ELF-1 (cell line): ENCODE results near the gene CRACR2B.

Source experiments
- DNase-seq: peaks from one replicate; pipeline ENCODE4 v3.0.0-alpha.2; 2016; ENCODE audit warnings: low read depth, low spot score

CRACR2B gene

DNA sequence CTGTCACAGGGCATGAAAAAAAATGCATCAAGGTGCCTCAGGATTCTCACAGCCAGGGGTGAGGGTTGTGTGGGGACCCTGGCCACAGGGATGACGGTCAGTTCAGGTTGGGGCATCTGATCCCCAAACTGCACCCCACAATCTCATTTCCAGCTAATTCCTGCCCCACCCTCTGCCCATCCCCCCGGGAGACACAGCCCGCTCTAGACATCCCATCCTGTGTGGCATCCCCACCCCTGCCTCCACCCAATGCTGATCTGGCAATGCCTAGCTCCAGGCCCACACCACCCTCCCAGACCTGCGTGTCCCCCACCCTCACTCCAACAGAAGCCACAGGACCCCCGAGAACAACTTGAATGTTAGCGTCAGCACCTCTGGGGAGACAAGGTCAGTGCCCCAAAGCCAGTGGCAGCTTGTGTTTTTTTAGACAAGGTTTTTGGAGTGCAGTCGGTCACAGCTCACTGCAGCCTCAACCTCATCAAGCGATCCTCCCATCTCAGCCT lies 40.2 kb downstream of the CRACR2B start:
- no peak for DNase-seq

DNA sequence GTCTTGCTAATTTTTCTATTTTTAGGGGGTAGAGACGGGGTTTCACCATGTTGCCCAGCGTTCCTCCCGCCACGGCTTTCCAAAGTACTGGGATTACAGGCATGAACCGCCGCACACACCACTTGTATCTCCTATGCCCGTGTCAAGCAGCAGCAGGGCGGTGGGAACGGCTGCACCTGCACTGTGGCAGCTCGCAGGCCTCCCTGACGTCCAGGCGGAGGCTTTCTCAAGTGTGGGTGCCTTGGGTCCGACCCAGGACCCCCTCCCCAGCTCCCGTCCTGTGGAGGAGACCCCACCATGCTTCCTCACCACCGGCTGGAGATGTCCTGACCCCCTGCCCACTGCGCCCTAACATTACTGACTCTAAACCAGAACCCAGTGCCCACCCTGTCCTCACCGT lies 40.7 kb downstream of the CRACR2B start:
- no peak for DNase-seq

DNA sequence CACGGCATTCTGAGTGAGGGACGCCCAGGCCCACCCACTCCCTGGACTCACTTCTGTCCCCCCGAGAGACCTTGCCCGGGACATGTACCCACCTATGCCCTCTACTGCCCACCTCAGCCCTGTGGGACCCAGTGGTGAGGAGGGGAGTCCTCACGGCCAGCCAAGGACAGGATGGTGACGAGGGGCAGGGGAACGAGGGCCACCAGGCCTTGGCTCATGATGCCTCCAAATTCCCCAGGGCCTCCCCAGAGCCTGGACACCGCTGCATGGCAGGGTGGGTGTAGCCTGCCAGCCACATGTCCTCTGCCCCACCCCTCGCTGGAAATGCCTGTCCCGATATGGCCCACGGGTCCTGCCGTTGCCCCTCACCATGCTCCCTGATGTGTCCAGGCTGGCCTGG lies 41.1 kb downstream of the CRACR2B start:
- no peak for DNase-seq

DNA sequence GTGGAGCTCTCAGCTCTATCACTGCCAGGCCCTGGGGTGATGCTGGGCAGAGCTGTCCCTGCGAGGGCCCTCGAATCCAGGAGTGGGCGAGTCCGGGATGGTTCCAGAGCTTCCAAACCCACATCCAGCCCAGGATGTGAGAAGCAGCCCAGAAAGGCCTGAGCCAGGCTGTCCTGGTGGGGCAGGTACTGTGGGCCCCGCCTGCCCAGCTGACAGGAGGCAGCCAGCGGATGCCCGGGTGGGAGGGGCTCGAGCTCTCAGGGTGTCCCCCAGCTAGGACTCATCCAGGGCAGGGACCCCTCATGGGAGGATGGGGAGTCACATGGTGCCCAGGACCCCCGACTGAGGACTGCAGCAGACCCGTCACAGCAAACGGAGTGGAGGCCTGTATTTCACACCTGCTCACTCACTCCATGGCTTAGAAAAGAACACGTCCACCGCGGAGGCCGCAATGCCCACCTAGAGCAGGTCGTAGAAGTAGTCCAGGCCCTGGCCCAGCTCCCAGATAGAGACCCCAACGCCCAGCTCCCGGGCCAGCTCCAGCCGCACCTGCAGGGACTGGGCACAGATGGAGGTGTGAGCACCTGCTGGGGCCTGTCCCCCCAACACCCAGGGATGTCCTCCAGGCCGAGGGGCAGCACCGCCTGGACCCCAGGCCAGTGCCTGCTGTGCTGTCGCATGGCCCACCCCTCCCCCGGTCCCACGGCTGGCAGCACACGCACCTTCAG lies 41.8 kb downstream of the CRACR2B start:
- no peak for DNase-seq

DNA sequence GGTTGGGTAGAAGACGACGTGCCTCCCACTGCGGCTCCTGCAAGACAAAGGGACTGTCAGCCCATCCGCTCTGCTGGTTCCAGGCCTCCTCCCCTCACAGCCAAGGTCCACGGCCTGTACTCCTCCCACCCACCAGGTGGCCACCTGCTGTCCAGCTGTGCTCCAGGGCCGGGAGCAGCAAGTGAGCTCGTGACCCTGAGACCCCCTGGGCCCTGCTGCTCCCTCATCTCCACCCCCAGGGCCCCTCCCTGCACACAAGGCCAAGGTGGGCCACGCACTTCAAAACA lies 42.4 kb downstream of the CRACR2B start:
- DNase-seq: peak; percentile 55

DNA sequence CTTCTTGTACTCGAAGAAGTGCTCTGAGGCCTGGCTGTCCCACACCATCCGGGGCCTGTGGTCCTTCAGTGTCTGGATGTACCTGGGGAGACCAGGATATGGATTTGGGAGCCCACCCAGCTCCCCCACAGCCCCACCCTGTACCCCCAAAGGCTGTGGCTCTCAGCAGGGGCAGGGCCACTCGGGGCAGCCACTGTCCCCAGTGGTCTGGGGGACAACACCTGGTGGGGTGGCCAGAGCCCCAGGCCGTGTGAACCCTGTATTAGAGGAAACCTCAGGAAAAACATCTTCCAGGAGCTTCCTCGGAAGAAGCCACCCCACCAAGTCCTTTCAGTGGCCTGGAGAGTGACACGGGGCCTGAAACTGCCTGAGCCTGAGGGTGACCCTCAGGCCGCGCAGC lies 42.7 kb downstream of the CRACR2B start:
- no peak for DNase-seq

DNA sequence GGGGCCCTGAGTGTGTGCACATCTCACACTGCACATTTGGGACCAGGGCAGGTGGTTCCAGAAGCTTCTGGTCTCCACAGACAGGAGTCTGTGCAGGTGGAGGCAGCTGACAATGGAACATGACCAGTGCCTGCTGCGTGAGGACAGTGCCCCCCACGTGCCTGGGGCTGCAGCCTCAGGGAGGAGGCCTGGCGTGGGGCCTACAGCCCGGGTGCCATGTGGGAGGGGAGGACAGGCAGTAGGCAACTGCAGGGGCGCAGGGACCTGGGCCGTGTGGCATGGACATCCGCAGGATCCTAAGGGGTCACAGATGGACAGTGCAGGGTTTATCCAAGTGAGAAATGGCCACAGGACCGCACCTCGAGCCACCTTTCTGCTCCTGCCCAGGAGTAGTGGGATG lies 43.8 kb downstream of the CRACR2B start:
- DNase-seq: no peak

DNA sequence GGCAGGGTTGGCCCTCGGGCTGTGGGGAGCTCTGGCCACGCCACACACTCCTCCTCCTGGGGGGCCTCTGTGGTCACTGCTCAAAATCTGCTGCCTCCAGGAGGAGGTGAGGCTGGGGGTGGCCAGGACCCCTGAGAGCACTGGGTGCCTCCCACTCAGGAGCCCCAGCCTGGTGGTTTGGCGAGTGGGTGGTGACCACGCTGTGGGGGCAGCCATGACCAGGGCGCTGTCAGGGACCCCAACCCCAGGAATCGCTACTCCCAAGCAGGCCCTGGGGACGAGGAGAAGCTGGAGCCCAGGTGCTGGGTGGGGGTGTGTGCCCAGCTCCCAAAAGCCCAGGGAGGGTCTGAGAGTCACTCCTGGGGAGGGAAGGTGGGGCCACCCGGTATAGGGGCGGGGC lies 45.1 kb downstream of the CRACR2B start:
- DNase-seq: no peak

DNA sequence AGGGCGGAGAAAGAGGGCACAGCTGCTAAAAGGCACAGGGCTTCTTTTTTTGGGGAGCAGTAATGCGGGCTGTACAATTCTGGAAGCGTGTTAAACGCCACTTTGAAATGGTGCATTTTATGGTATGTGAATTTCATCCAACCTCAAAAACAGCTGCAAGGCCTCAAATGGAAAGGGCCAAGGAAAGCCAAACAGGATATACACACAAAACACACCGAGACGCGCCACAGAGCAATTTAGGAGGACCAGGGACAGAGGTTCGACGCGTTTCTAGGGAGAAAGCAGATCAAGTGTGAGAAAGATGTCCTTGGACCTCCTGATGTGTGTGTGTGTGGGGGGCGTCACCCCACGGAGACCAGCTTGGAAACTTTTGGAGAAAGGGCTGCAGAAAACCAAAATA lies 46.0 kb downstream of the CRACR2B start:
- DNase-seq: no peak

DNA sequence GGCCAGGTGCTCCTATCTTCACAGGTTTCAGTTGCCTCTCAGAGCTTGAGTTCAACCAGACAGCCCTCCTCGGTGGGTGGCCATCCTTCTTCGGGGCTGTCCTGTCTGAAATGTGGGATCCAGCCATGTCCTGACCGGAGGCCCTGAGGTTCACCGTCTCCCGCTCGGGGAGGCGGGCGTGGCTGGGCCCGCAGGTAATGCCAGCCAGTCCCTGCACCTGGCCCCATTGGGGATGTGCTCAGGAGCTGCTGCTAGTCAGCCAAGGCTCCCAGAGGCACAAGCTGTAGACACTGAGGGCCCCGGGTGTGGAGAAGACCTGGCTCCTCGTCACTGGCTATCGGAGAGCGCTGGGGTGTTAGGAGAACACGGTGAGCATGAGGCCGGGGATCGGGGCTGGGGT lies 47.5 kb downstream of the CRACR2B start:
- no peak for DNase-seq

DNA sequence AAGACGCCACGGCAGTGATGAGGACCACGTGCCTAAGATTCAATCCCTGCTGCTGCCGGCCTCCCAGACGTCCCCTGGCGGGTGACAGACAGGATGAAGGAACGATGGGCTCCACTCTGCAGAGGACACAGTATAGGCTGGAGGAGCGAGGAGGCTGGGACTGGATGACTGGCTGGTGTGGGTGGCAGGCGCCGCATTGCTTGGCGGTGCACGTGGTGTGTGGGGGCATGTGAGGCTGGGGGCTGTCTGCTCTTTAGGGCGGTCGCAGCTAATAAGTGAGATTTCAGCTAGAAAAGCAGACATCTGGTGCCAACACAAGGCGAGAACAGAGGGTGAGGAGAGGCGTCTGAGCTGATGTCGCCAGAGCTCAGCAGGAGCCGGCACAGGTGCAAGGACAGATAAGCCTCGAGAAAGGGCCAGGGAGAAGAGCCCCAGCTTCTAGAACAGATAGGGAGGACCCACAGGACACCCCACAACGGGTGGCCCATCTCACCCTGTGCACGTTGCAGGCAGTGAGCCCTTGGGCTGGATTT lies 48.1 kb downstream of the CRACR2B start:
- no peak for DNase-seq

DNA sequence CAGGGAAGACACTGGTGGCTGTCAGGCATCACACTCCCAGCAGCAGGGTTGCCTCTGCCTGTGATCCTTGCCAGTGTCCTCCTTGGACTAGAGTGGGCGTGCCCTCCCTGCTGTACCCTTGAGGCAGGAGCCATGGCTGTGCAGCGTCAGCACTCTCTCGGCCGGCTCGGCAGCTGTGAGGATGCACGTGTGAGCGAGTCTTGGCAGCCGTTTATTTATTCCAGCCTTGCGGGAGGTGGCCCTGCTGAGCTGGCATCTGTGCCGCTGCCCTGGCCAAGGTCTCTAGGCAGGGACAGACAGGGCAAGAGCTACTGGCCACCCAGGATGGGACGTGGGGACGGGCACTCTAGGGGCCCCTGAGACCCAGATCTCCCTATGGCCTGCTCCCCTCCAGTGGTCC lies 48.8 kb downstream of the CRACR2B start:
- DNase-seq: no peak

DNA sequence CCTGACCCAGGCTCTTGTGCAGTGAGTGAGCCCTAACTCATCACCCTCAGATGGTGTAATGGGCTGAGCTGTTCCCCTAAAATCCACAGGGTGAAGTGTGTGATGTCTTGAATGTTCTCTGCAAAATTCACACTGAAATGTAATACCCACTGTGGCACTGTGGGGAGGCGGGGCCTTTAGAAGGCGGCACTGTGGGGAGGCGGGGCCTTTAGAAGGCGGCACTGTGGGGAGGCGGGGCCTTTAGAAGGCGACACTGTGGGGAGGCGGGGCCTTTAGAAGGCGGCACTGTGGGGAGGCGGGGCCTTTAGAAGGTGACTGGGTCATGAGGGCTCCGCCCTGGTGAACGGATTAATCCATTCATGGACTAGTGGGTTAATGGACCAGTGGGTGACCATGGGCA lies 49.8 kb downstream of the CRACR2B start:
- peak; percentile 64 for DNase-seq

DNA sequence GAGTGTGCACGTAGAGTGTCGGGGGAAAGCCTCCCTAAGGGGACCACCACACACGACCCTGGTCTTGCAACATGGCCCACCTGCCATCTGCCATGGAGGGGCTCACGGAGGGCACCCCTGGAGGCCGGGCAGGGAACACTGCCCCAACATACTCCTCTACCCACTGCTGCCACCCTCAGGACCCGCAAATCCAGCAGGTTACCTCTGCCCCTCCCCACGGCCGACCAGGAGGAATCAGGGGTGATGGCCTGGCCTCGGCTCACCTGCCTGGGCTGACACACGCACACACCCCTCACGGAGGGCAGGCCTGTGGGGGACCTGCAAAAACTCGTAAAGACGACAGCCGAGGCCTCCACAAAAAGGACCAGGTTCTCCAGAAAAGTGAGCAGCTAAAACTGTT lies 52.7 kb downstream of the CRACR2B start:
- no peak for DNase-seq
